Suprapubic skin (tissue), 4 donors: Measurements from ENCODE around the gene SLC39A12.

Experiments used
- EP300 ChIP-seq: sonication (generic); formaldehyde crosslinking; IDR thresholded peaks from one replicate; pipeline ENCODE4 v1.6.1; 2017; ENCODE audit warnings: antibody characterized with exemption
- POLR2A ChIP-seq, 2 donors: fragments of 450-650 bp; IDR thresholded peaks; one replicate each; pipeline ENCODE4 v1.6.1; 2017; ENCODE audit warnings: antibody characterized with exemption in 2 of 2, mild to moderate bottlenecking in 2 of 2, moderate library complexity in 2 of 2
- POLR2AphosphoS5 ChIP-seq, 3 donors: sonication (generic); formaldehyde crosslinking; IDR thresholded peaks; one replicate each; pipeline ENCODE4 v1.6.1; 2017; ENCODE audit warnings: antibody characterized with exemption in 3 of 3
- TF ChIP-seq, protein P1 (sequence below), 2 donors: fragments of 200-600 bp in 1 of 2; fragments of 450-650 bp in 1 of 2; sonication (generic) in 1 of 2; IDR thresholded peaks; one replicate each; pipeline ENCODE4 v1.5.1; 2016 to 2019; ENCODE audit warnings: antibody characterized with exemption in 2 of 2, mild to moderate bottlenecking in 1 of 2, moderate library complexity in 1 of 2

DNA sequence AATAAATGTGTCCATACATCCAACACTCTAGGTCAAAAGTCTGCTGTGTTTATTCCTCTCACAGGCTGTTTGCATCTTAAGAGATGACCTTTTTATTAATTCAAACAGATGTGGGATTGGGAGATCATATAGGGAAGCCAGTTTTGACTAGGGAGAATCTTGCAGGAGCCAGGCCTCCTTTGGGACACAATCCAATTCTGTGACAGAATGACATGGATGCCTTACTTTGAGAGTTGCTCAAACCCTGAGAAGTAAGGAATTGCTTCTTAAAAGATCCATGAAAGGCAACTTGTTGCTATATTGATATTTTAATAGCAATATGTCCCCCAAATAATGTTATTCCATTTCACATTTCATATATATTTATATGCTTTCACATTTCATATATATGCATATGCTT lies 135.0 kb downstream of the SLC39A12 start:
- no peak for TF ChIP-seq POLR2AphosphoS5 (IDR thresholded peaks at IDR 0.05)
- TF ChIP-seq, protein P1, sequence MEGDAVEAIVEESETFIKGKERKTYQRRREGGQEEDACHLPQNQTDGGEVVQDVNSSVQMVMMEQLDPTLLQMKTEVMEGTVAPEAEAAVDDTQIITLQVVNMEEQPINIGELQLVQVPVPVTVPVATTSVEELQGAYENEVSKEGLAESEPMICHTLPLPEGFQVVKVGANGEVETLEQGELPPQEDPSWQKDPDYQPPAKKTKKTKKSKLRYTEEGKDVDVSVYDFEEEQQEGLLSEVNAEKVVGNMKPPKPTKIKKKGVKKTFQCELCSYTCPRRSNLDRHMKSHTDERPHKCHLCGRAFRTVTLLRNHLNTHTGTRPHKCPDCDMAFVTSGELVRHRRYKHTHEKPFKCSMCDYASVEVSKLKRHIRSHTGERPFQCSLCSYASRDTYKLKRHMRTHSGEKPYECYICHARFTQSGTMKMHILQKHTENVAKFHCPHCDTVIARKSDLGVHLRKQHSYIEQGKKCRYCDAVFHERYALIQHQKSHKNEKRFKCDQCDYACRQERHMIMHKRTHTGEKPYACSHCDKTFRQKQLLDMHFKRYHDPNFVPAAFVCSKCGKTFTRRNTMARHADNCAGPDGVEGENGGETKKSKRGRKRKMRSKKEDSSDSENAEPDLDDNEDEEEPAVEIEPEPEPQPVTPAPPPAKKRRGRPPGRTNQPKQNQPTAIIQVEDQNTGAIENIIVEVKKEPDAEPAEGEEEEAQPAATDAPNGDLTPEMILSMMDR (IDR thresholded peaks at IDR 0.05): no peak
- no peak for TF ChIP-seq POLR2A (IDR thresholded peaks at IDR 0.05)
- no peak for TF ChIP-seq EP300
